HG02970 (cell line): ENCODE results near the gene MRPL50.
"Not testable (repeated sequence)": the region's sequence is repeated elsewhere in the genome, so short reads cannot be mapped to it uniquely, and the experiment has no call there.

Experiments used
- ATAC-seq: cut with Tn5 transposase; IDR thresholded peaks from one replicate; pipeline ENCODE4 v1.9.1; 2021; ENCODE audit warnings: mild to moderate bottlenecking, moderate library complexity, moderate number of reproducible peaks; ENCODE audit not compliant: unreplicated experiment, low FRiP score

Gene MRPL50

GRCh38 chr9:101418518-101419430, 20.4 kb upstream of the MRPL50 start:
- ATAC-seq = no peak

DNA sequence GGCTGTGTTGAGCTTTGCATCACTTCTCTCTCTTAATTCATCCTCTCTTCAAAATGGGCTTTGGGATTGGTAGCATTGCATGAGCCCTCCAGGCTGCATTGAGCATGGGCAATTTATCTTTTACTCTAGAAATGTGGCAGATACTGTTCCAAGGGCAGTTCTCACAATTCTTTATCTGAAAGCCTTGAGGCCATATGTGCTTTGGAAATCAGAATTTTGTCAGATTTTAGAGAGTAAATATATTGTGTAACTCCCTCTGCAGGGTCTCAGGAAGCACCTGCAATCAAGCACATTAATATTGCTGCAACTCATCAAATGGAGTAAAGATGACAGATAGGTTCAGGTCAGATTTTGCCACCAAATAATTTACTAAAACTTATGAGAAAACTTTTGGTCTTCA, 19.6 kb upstream of the MRPL50 start:
- no peak for ATAC-seq

DNA sequence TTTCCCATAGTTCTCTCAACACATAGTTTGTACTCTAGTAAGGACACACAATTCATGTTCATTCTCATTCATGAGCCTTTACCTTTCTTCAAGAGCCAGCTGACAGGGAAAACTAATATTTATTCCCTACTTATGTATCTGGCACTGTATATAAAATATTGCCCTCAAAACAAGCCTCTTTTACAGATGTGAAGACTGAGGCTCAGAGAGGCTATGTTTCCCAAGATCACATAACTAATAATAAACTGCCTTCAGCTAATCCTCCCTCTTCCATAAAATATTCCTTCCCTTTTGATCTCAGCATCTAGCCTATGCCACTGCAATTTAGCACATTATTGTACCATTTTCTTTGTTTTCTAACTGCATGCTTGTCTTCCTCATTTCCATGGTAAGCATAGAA, 19.0 kb upstream of the MRPL50 start:
- ATAC-seq = no peak

- no peak for ATAC-seq
Observed at GRCh38 chr9:101415578-101415977, 17.2 kb upstream of the MRPL50 start.

DNA sequence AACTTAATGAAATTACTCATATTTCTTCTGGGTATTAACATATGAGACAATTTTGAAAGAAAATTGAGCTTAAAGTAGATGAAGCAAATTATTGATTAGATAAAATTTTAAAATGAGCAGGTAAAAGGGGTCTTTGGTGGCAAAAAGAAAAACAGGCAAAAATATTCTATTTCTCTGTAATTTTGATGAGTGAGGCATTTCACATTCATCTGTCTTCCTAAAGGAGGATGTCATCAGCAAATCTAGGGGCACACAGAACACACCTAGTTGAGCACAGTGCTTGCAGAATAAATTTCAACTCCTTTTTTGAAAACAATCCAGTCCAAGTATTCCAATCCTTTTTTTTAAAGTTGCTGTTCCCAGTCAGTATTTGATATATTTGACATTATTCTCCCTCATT, 16.4 kb upstream of the MRPL50 start:
- no peak for ATAC-seq

DNA sequence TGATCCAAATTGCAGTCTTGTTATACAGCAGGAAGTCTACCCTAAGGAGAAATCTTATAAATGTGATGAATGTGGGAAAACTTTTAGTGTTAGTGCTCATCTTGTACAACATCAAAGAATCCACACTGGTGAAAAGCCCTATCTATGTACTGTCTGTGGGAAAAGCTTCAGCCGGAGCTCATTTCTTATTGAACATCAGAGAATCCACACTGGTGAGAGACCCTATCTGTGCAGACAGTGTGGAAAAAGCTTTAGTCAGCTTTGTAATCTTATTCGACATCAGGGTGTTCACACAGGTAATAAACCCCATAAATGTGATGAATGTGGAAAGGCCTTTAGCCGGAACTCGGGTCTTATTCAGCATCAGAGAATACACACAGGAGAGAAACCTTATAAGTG, 10.7 kb upstream of the MRPL50 start:
- no peak for ATAC-seq

GRCh38 chr9:101408374-101409078, 10.1 kb upstream of the MRPL50 start:
- ATAC-seq = no peak

DNA sequence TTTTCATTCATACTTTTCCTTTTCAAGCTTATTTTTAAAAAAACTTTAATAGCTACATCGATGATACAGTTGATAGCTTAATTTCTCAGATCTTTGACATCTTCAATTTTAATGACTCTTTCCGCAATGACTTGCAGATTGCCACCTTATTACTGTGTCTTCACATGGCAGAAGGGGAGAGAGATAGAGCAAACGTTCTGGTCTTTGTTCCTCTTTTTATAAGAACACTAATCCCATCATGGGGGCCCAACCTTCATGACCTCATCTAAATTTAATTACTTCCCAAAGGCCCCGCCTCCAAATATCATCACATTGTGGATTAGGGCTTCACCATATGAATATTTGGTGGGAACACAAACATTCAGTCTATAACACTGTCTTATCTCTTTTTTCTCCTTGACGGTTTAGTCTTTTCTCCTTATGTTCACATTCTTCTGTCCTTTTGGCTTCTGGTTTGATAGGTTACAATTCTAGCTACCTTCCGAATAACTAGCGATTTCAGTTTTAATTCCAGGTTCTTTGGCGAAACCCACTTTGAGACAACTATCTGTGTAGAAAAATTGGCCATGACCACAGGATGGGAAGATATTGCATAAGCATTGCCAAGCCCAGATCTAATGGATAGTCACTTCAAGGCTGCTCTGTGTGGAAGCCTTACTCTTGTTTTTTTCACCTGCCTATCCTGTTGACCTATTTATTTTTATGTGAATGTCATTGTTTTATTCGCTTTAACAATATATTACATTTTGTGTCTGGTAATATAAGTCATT, 5.3 kb upstream of the MRPL50 start:
- ATAC-seq = no peak

- no peak for ATAC-seq
Observed at GRCh38 chr9:101400120-101400519, 1.7 kb upstream of the MRPL50 start.

- no peak for ATAC-seq
Observed at GRCh38 chr9:101399643-101399970, 1.2 kb upstream of the MRPL50 start.

- no peak for ATAC-seq
Observed at GRCh38 chr9:101398930-101399642, 668 bp upstream of the MRPL50 start.

GRCh38 chr9:101397746-101398067, 711 bp downstream of the MRPL50 start:
- ATAC-seq = no peak

DNA sequence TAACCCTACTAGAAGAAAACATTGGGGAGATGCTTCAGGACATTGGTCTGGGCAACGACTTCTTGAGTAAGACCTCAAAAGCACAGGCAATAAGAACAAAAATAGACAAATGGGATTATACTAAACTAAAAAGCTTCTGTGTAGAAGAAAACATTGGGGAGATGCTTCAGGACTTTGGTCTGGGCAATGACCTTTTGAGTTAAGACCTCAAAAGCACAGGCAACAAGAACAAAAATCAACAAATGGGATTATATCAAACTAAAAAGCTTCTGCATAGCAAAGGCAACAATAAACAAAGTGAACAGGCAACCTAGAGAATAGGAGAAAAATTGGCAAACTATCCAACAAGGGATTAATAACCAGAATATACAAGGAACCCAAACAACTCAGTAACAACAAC, 3.7 kb downstream of the MRPL50 start:
- no peak for ATAC-seq

DNA sequence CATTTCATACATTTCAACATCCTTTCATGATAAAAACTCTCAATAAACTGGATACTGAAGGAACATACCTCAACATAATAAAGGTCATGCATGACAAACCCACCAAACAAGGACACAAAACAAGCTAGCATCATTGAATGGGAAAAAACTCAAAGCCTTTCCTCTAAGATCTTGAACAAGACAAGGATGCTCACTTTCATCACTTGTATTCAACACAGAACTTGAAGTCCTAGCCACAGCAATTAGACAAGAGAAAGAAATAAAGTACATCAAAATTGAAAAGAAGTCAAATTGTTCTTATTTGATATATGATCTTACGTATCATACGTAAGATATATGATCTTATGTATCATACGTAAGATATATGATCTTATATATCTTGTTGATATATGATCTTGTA, 5.3 kb downstream of the MRPL50 start:
- no peak for ATAC-seq

DNA sequence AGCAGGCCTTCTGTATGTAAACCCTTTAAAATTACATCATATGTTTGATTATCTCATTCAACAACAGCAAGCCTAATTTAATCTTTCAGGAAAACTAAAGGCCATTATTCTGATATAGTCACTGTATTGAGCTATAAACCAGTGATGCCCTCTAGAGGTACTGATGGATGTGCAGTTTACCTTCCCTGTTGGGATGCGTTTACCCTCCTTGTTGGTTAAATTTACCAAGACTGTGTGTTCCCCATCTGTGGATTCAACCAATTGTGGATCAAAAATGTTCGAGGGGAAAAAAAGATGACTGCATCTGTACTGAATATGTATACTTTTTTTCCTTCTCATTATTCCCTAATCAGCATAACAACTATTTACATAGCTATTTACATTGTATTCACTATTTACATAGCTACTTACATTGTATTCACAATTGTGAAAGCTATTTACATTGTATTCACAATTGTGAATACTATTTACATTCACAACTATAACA, 9.9 kb downstream of the MRPL50 start:
- no peak for ATAC-seq

- ATAC-seq = no peak
Observed at GRCh38 chr9:101387871-101388506, 10.4 kb downstream of the MRPL50 start.

GRCh38 chr9:101384873-101385536, 13.4 kb downstream of the MRPL50 start, which contains the start of gene BAAT:
Gene BAAT, minus strand, starts transcription at chr9:101385006. Its CDS starts 13,602 bp downstream, at chr9:101371404.
- not testable (repeated sequence) for ATAC-seq

GRCh38 chr9:101383361-101383760, 15.1 kb downstream of the MRPL50 start:
- ATAC-seq = no peak

DNA sequence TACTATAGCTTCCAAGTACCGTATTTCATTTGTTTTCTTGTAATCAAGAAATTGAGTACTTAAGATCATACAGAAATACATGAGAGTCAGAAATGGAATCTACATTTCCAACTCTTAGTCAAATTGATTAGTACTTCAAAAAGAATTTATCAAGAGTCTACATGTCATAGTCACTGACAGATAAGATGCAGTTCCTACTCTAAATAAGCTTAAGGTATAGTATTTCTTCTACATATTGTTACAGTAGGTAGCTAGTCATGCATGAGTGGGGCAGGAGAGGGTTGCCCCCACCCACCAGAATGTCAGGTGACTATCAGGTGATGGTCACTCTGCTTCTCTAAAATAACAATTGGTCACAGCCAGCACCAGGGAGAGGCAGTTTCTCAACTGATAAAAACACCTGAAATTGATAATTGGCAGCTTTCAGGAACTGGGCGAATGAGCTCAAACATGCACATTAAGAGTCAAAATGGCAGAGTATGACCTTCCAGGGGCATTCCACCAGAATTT, 16.5 kb downstream of the MRPL50 start:
- no peak for ATAC-seq
